Limb (tissue), 2 donors: Measurements from ENCODE around the gene C3AR1.
A peak's percentile ranks its signal among the peaks of the same experiment; 100 is the strongest.
"Not testable (repeated sequence)": the region's sequence is repeated elsewhere in the genome, so short reads cannot be mapped to it uniquely, and the experiment has no call there.

Experiments used
- DNase-seq, 2 donors: peaks; one replicate each; pipeline ENCODE4 v3.0.0-alpha.2; 2016; ENCODE audit errors: extremely low spot score in 2 of 2

Gene C3AR1

GRCh38 chr12:8065991-8066594 lies at the start of gene C3AR1:
Gene C3AR1, minus strand, starts transcription at chr12:8066359. Its CDS starts 6,174 bp downstream, at chr12:8060185.
- no peak for DNase-seq

DNA sequence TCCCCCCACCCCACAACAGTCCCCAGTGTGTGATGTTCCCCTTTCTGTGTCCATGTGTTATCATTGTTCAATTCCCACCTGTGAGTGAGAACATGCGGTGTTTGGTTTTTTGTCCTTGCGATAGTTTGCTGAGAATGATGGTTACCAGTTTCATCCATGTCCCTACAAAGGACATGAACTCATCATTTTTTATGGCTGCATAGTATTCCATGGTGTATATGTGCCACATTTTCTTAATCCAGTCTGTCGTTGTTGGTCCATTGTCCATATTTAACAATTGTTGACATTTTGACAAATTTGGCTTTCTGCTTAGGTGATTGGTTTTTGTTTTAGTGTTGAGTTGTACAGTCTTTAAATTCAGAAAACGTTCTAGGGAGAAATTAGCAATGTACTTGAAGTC lies 47.0 kb upstream of the C3AR1 start:
- DNase-seq: not testable (repeated sequence)

- peak; percentile 82 to 84 for DNase-seq
These were observed 42.7 kb upstream of the C3AR1 start for GRCh38 chr12:8108808-8109398.

DNA sequence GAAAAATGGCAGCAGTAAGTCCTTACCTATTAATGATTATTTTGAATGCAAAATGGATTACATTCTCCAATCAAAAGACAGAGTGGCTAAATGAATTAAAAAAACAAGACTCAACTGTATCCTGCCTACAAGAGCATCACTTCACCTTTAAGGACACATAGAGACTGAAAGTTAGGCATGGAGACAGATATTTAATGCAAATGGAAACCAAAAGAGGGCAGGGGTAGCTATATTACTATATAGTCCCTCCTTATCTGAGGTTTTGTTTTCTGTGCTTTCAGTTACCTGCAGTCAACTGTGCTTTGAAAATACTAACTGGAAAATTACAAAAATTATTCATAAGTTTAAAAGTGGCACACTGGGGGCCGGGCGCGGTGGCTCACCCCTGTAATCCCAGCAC lies 33.1 kb upstream of the C3AR1 start:
- DNase-seq: no peak

GRCh38 chr12:8096281-8096915 lies 30.2 kb upstream of the C3AR1 start:
- DNase-seq: no peak

DNA sequence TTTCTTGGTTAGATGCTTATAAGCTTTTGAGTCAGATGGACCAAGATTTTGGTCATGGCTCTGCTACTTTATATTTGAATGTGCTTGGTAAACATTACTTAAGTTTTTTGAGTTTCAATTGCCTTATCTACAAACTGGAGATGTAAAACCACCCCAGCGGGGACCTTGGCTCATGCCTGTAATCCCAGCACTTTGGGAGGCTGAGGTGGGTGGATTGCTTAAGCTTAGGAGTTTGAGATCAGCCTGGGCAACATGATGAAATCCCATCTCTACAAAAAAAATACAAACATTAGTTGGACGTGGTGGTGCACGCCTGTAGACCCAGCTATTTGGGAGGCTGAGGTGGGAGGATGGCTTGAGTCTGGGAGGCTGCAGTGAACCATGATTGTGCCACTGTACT lies 27.1 kb upstream of the C3AR1 start:
- DNase-seq: no peak

- no peak for DNase-seq
These were observed 23.6 kb upstream of the C3AR1 start for GRCh38 chr12:8089716-8090115.

- DNase-seq: not testable (repeated sequence)
These were observed 23.1 kb upstream of the C3AR1 start for GRCh38 chr12:8089277-8089676.

- no peak for DNase-seq
These were observed 22.4 kb upstream of the C3AR1 start for GRCh38 chr12:8088574-8088973.

DNA sequence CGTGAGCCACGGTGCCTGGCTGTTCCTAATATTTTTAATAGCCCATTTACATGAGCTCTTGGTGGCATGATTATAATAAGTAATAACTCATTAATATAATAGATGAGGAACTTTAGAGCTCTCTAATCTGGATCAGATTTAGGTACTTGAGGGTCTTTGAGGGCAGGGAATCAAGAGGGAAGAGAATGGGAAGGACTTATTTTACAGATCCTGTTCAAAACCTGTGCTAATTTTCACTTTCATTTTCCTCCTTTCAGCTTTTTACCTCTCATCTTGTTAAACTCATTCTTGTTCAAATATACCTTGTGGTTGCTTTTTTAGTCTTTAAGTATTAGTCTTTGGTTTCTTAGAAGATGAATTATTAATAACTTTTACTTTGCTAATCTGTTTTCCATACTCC lies 21.5 kb upstream of the C3AR1 start:
- no peak for DNase-seq

GRCh38 chr12:8084351-8084750 lies 18.2 kb upstream of the C3AR1 start:
- DNase-seq: not testable (repeated sequence)

DNA sequence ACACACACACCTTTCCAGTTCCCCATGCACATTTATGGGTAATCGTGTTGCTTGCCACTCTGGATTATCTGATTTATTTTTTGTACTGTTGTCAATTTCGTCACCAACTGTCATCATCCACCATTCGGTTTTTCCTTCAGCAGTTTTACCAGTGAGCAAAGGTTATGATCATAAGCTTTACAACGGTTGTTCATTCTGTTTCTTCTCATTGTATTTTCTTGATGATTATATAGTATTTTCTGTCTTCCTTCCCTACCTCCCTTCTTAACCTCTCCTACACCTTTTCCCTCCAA lies 16.6 kb upstream of the C3AR1 start:
- DNase-seq: no peak

GRCh38 chr12:8081251-8081920 lies 15.2 kb upstream of the C3AR1 start:
- peak in 1 of 2 donors; percentile 29 for DNase-seq

GRCh38 chr12:8080120-8080519 lies 14.0 kb upstream of the C3AR1 start:
- no peak for DNase-seq

- DNase-seq: no peak
These were observed 12.8 kb upstream of the C3AR1 start for GRCh38 chr12:8078916-8079315.

GRCh38 chr12:8078398-8078797 lies 12.2 kb upstream of the C3AR1 start:
- peak; percentile 22 to 52 for DNase-seq

GRCh38 chr12:8077207-8077606 lies 11.0 kb upstream of the C3AR1 start:
- no peak for DNase-seq

GRCh38 chr12:8076366-8076765 lies 10.2 kb upstream of the C3AR1 start:
- no peak for DNase-seq

- no peak for DNase-seq
These were observed 9.8 kb upstream of the C3AR1 start for GRCh38 chr12:8075935-8076334.

DNA sequence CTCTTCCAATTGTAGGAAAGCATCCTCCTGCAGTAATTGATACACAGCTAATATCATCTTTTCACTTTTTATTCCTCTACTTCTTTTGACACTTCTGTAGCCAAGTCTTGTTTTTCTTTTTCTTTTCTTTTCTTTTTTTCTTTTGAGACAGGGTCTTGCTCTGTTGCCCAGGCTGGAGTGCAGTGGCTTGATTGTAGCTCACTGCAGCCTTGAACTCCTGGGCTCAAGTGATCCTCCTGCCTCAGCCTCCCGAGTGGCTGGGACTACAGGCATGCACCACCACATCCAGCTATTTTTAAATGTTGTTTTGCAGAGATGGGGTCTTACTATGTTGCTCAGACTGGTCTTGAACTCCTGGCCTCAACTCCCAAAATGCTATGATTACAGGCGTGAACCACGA lies 5.7 kb upstream of the C3AR1 start:
- DNase-seq: not testable (repeated sequence)

DNA sequence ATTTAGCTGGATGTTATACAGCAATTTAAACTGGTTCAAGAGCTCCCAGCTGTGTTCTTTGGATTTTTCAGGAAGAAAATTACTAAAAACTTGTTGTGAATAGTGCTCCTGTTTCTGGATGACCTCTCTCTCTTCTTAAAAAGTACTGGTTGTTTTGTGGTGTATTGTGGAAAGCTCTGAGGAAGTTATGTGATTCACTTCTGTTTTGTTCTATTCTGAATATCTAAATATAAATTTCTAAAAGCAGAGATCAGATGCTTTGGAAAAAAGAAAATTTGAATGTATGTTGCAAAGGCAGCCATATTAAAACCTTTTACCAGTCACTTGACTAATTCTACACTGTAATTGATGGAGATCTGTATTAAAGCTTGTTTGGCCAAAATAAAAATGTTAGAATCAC lies 3.4 kb upstream of the C3AR1 start:
- no peak for DNase-seq

DNA sequence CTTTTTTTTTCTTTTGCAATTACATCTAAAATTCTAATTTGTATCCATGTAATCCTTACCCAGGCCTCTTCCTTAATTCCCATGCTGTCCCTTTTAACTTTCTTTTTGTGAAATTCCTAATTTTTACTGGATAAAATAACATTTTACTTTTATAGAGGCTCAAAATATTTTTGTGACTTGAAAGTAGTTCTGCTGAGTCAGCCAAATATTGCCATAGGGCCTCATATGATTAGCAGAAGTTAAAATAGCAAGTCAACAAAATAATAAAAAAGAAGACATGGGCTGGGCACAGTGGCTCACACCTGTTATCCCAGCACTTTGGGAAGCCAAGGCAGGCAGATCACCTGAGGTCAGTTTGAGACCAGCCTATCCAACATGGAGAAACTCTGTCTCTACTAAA lies 2.0 kb downstream of the C3AR1 start:
- no peak for DNase-seq

GRCh38 chr12:8058506-8058905 lies 7.7 kb downstream of the C3AR1 start:
- no peak for DNase-seq
